ENCODE data around the gene SEPTIN12. TPM values are rescaled to one million over a fixed set of nuclear protein-coding genes. Genes with fewer than 3 reads are reported as not detected.
A peak's percentile ranks its signal among the peaks of the same experiment; 100 is the strongest.

Gene SEPTIN12
- total and polyA plus RNA-seq, 2 experiments from 2014 or later: not detected

DNA sequence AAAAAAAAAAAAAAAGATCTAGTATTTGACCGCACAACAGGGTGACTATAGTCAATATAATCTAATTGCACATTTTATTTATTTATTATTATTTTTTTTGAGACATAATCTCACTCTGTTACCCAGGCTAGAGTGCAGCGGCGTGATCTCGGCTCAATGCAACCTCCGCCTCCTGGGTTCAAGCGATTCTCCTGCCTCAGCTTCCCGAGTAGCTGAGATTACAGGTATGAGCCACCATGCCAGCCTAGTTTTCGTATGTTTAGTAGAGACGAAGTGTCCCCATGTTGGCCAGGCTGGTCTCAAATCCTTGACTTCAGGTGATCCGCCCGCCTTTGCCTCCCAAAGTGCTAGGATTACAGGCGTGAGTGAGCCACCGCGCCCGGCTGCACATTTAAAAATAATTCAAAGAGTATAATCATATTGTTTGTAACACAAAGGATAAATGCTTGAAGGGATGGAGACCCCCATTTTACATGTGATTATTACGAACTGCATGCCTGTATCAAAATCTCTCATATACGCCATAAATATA is 54.9 kb downstream of the SEPTIN12 start:
- peak overlapping the region; percentile 92 for H3K4me2 ChIP-seq
- H3K4me1 ChIP-seq (ENCODE audit: insufficient read depth): peaks cover 5% of the 10 kb centered on the region
- H3K79me2 ChIP-seq: peaks cover 29% of the 10 kb centered on the region
- peak overlapping the region; percentile 63 for H2AFZ ChIP-seq
- no peaks in the 10 kb centered on the region for H4K20me1 ChIP-seq (ENCODE audit: insufficient read depth, poor library complexity, severe bottlenecking)
- WGBS (ENCODE audit: low lambda C conversion rate, missing lambda C conversion rate): 27% methylated on average over 17 of the region's 17 CpGs
- H3K27ac ChIP-seq: no peak overlapping the region
- no peaks in the 10 kb centered on the region for H3K27me3 ChIP-seq
- peak overlapping the region; percentile 30 for H3K4me3 ChIP-seq
- TF ChIP-seq EZH2phosphoT487 (IDR thresholded peaks at IDR 0.05; ENCODE audit: low read depth, severe bottlenecking, unreplicated experiment): no peak
- TF ChIP-seq EZH2 (IDR thresholded peaks at IDR 0.05; ENCODE audit: borderline replicate concordance): no peak
- TF ChIP-seq, protein P1, sequence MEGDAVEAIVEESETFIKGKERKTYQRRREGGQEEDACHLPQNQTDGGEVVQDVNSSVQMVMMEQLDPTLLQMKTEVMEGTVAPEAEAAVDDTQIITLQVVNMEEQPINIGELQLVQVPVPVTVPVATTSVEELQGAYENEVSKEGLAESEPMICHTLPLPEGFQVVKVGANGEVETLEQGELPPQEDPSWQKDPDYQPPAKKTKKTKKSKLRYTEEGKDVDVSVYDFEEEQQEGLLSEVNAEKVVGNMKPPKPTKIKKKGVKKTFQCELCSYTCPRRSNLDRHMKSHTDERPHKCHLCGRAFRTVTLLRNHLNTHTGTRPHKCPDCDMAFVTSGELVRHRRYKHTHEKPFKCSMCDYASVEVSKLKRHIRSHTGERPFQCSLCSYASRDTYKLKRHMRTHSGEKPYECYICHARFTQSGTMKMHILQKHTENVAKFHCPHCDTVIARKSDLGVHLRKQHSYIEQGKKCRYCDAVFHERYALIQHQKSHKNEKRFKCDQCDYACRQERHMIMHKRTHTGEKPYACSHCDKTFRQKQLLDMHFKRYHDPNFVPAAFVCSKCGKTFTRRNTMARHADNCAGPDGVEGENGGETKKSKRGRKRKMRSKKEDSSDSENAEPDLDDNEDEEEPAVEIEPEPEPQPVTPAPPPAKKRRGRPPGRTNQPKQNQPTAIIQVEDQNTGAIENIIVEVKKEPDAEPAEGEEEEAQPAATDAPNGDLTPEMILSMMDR (IDR thresholded peaks at IDR 0.05; ENCODE audit: poor library complexity): no peak
- no peaks in the 10 kb centered on the region for H3K9me2 ChIP-seq (replicated peaks; ENCODE audit: insufficient read depth)
- H3K9me3 ChIP-seq (ENCODE audit: low read depth): no peaks in the 10 kb centered on the region
- DNase-seq (ENCODE audit: low spot score): no peak
- no peaks in the 10 kb centered on the region for H3K36me3 ChIP-seq (replicated peaks; ENCODE audit: insufficient read depth, low read depth)

DNA sequence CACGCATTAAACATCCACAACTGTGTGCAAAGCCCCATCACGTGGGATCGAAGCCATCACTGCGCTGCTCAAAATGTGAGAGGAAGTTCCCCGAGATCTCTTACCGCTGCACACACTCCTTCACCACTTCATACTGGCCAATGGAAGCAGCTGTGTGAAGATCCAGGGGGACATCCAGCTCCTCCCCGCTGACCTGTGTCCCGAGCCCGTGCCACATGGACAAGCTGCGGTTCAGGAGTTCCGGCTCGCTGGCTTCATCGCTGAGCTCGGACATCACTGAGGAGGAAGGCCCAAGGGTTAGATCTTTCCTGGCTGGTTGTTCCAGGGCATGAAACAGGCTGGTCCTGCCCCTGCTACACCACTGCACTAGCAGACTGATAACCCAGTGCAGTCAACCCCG is 58.3 kb downstream of the SEPTIN12 start:
- no peaks in the 10 kb centered on the region for H3K36me3 ChIP-seq (replicated peaks; ENCODE audit: insufficient read depth, low read depth)
- peaks cover 29% of the 10 kb centered on the region for H3K79me2 ChIP-seq
- TF ChIP-seq, protein P1 (IDR thresholded peaks at IDR 0.05; ENCODE audit: poor library complexity): no peak
- no peak for TF ChIP-seq EZH2 (IDR thresholded peaks at IDR 0.05; ENCODE audit: borderline replicate concordance)
- TF ChIP-seq EZH2phosphoT487 (IDR thresholded peaks at IDR 0.05; ENCODE audit: low read depth, severe bottlenecking, unreplicated experiment): no peak
- H2AFZ ChIP-seq: no peak overlapping the region
- no peak overlapping the region for H3K4me3 ChIP-seq
- no peaks in the 10 kb centered on the region for H4K20me1 ChIP-seq (ENCODE audit: insufficient read depth, poor library complexity, severe bottlenecking)
- DNase-seq (ENCODE audit: low spot score): no peak
- no peaks in the 10 kb centered on the region for H3K27me3 ChIP-seq
- H3K4me1 ChIP-seq (ENCODE audit: insufficient read depth): no peaks in the 10 kb centered on the region
- H3K4me2 ChIP-seq: no peak overlapping the region
- H3K9me2 ChIP-seq (replicated peaks; ENCODE audit: insufficient read depth): no peaks in the 10 kb centered on the region
- no peaks in the 10 kb centered on the region for H3K9me3 ChIP-seq (ENCODE audit: low read depth)
- 95% methylated on average over 15 of the region's 15 CpGs for WGBS (ENCODE audit: low lambda C conversion rate, missing lambda C conversion rate)
- H3K27ac ChIP-seq: no peak overlapping the region

GRCh38 chr16:4728676-4729075 is 59.5 kb downstream of the SEPTIN12 start:
- no peak for TF ChIP-seq EZH2 (IDR thresholded peaks at IDR 0.05; ENCODE audit: borderline replicate concordance)
- TF ChIP-seq EZH2phosphoT487 (IDR thresholded peaks at IDR 0.05; ENCODE audit: low read depth, severe bottlenecking, unreplicated experiment): no peak
- TF ChIP-seq, protein P1 (IDR thresholded peaks at IDR 0.05; ENCODE audit: poor library complexity): no peak
- peaks cover 29% of the 10 kb centered on the region for H3K79me2 ChIP-seq
- H4K20me1 ChIP-seq (ENCODE audit: insufficient read depth, poor library complexity, severe bottlenecking): no peaks in the 10 kb centered on the region
- no peak overlapping the region for H3K4me2 ChIP-seq
- H3K9me3 ChIP-seq (ENCODE audit: low read depth): no peaks in the 10 kb centered on the region
- no peak for DNase-seq (ENCODE audit: low spot score)
- no peak overlapping the region for H3K27ac ChIP-seq
- no peak overlapping the region for H3K4me3 ChIP-seq
- H3K27me3 ChIP-seq: no peaks in the 10 kb centered on the region
- no peaks in the 10 kb centered on the region for H3K36me3 ChIP-seq (replicated peaks; ENCODE audit: insufficient read depth, low read depth)
- H3K4me1 ChIP-seq (ENCODE audit: insufficient read depth): no peaks in the 10 kb centered on the region
- 95% methylated on average over 8 of the region's 8 CpGs for WGBS (ENCODE audit: low lambda C conversion rate, missing lambda C conversion rate)
- H2AFZ ChIP-seq: no peak overlapping the region
- H3K9me2 ChIP-seq (replicated peaks; ENCODE audit: insufficient read depth): no peaks in the 10 kb centered on the region

Small RNA genes lying within 50 kb of the gene (small RNA-seq; reads per million reads assigned to genes)
- gene RF00017: not detected

Other genes with a start within 250 kb of the SEPTIN12 start
- 19.7 and 22.0 TPM in 2 replicates for gene CDIP1, start 249.6 kb downstream of the SEPTIN12 start, total RNA-seq
- gene CDIP1, start 249.6 kb downstream of the SEPTIN12 start, polyA plus RNA-seq: 29.3 and 33.3 TPM in 2 replicates
- gene C16orf96, start 232.0 kb downstream of the SEPTIN12 start, total RNA-seq: 0.12 and 0.20 TPM in 2 replicates
- gene C16orf96, start 232.0 kb downstream of the SEPTIN12 start, polyA plus RNA-seq: 0.15 TPM in 1 of 2 replicates, not detected in the other
- gene UBALD1, start 173.5 kb downstream of the SEPTIN12 start, total RNA-seq: 6.1 and 9.9 TPM in 2 replicates
- gene UBALD1, start 173.5 kb downstream of the SEPTIN12 start, polyA plus RNA-seq: 25.7 and 36.8 TPM in 2 replicates
- gene MGRN1, start 163.5 kb downstream of the SEPTIN12 start, total RNA-seq: 24.1 and 29.2 TPM in 2 replicates
- gene MGRN1, start 163.5 kb downstream of the SEPTIN12 start, polyA plus RNA-seq: 30.8 and 32.0 TPM in 2 replicates
- 40.4 and 54.8 TPM in 2 replicates for gene NUDT16L1, start 94.8 kb downstream of the SEPTIN12 start, total RNA-seq
- 78.8 and 80.5 TPM in 2 replicates for gene NUDT16L1, start 94.8 kb downstream of the SEPTIN12 start, polyA plus RNA-seq
- gene ANKS3, start 54.1 kb downstream of the SEPTIN12 start, total RNA-seq: 17.4 and 18.5 TPM in 2 replicates
- gene ANKS3, start 54.1 kb downstream of the SEPTIN12 start, polyA plus RNA-seq: 11.7 and 14.8 TPM in 2 replicates
- 0.23 and 0.64 TPM in 2 replicates for gene DNAAF8, start 53.8 kb downstream of the SEPTIN12 start, total RNA-seq
- 1.6 and 3.3 TPM in 2 replicates for gene DNAAF8, start 53.8 kb downstream of the SEPTIN12 start, polyA plus RNA-seq
- 8.7 and 10.4 TPM in 2 replicates for gene ZNF500, start 21.2 kb downstream of the SEPTIN12 start, total RNA-seq
- gene ZNF500, start 21.2 kb downstream of the SEPTIN12 start, polyA plus RNA-seq: 10.6 and 13.3 TPM in 2 replicates
- not detected in 2 replicates for gene SMIM22, start 7.0 kb upstream of the SEPTIN12 start, total RNA-seq
- 12.3 and 15.1 TPM in 2 replicates for gene SMIM22, start 7.0 kb upstream of the SEPTIN12 start, polyA plus RNA-seq
- gene ROGDI, start 14.3 kb upstream of the SEPTIN12 start, total RNA-seq: 21.2 and 29.1 TPM in 2 replicates
- 48.2 and 49.5 TPM in 2 replicates for gene ROGDI, start 14.3 kb upstream of the SEPTIN12 start, polyA plus RNA-seq
- gene GLYR1, start 58.9 kb upstream of the SEPTIN12 start, total RNA-seq: 46.5 and 49.5 TPM in 2 replicates
- 47.2 and 56.9 TPM in 2 replicates for gene GLYR1, start 58.9 kb upstream of the SEPTIN12 start, polyA plus RNA-seq
- 21.4 and 28.1 TPM in 2 replicates for gene UBN1, start 59.1 kb upstream of the SEPTIN12 start, total RNA-seq
- 19.1 and 24.3 TPM in 2 replicates for gene UBN1, start 59.1 kb upstream of the SEPTIN12 start, polyA plus RNA-seq
- gene PPL, start 148.8 kb upstream of the SEPTIN12 start, total RNA-seq: 29.1 and 32.8 TPM in 2 replicates
- gene PPL, start 148.8 kb upstream of the SEPTIN12 start, polyA plus RNA-seq: 44.5 and 45.0 TPM in 2 replicates
- 0.20 and 3.5 TPM in 2 replicates for gene SEC14L5, start 170.0 kb upstream of the SEPTIN12 start, total RNA-seq
- 0.69 and 1.0 TPM in 2 replicates for gene SEC14L5, start 170.0 kb upstream of the SEPTIN12 start, polyA plus RNA-seq
- 30.5 and 32.2 TPM in 2 replicates for gene NAGPA, start 245.6 kb upstream of the SEPTIN12 start, total RNA-seq
- gene NAGPA, start 245.6 kb upstream of the SEPTIN12 start, polyA plus RNA-seq: 33.7 and 35.7 TPM in 2 replicates

Measured in hepatocyte (in vitro differentiated cells).